ENCODE measurements around the gene AIMP1.

AIMP1 gene

DNA sequence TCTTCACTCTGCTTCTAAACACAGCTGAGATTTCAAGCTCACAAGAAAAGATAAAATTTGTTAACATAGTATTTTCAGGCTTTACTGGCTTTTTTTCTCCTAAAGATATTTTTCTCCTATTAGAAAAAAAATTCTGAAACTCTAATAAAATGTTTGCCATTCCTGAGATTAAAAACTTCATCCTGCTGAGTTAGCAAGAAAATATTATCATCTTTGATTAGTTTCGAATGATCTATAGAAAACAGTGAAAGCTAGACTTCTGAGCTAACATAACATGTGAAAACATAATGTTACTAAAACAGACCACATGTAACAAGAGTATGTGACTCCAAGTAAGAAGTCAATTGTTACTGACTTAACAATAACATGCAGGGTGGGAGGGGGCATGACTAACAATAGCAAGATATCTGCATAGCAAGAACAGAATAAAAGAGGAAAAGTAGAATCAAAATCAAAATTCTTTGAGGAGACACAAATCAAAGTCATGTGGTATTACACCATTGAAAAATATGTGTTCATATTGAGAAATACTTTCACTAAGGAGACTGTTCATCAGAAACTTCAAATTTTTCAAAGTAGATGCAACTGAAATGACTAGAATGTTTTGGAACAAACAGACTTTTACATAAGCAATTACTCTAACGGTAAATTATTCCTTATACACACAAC is 14.8 kb upstream of the AIMP1 start:
- intact Hi-C loops (cut with micrococcal nuclease), result no loop called here
- Mint-ChIP-seq H3K27ac (no peak overlapping the region), H3K4me1 (ENCODE audit: low read depth) (peaks cover 5% of the 10 kb centered on the region), H3K9me3 (peaks cover 9% of the 10 kb centered on the region), H3K4me3 (no peak overlapping the region), H3K36me3 (ENCODE audit: low read depth) (peaks cover 66% of the 10 kb centered on the region), H3K27me3 (no peaks in the 10 kb centered on the region)

DNA sequence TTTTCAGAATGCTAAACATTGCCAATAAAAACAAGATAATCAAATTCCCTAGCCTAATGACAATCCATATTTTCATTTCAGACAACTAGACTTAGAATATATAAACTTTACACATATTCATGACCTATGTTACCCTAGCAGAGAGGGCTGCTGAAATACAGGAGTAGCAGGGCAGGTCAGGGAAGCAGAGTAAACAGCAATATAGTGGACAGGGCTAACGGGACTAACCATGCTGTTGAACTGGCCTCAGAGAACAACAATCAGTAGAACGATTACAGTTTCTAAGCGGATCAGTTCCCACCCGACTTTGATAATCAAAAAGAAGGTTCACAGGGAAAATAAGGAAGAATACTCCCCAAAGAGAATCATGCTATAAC is 14.3 kb upstream of the AIMP1 start:
- peaks cover 5% of the 10 kb centered on the region for H3K4me1 Mint-ChIP-seq (ENCODE audit: low read depth)
- intact Hi-C loops (cut with micrococcal nuclease), result no loop called here
- H3K9me3 Mint-ChIP-seq, result peaks cover 9% of the 10 kb centered on the region
- no peaks in the 10 kb centered on the region for H3K27me3 Mint-ChIP-seq
- peaks cover 66% of the 10 kb centered on the region for H3K36me3 Mint-ChIP-seq (ENCODE audit: low read depth)
- no peak overlapping the region for H3K4me3 Mint-ChIP-seq
- H3K27ac Mint-ChIP-seq, result no peak overlapping the region

DNA sequence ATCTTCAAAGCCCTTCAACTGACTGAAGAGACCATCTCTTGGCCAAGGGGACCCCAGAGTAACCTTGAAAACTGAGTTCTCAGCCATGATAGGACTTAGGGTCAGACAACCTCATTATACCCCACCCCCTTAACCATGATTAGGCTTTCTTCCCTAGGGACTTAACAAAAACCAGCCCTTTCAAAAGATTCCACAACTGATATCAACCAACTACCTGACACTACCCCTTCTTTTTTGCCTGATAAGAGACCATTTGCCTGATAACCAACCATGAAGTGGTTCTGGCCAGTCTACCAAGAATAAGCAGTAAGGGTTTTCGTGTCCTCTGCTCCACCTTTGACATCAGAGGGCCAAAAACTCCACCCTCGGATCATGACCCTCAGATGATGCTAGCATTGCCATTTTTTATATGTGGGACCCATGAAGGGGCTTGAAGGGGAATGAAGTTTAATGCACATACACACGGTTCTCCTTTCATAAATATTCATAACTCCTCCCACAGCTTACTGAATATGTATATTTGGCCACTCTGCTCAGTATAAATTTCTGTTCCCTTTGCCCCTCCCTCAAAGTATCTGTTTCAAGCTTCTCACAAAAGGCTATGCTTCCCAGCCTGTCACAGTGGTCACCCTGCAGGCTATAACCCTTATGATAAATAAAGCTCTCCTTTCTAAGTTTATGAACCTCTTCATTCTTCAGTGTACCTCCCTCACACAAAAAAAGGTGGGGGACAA is 12.6 kb upstream of the AIMP1 start:
- H3K4me3 Mint-ChIP-seq, result no peak overlapping the region
- intact Hi-C loops (cut with micrococcal nuclease), result no loop called here
- H3K27ac Mint-ChIP-seq, result no peak overlapping the region
- H3K4me1 Mint-ChIP-seq (ENCODE audit: low read depth), result peaks cover 5% of the 10 kb centered on the region
- peaks cover 9% of the 10 kb centered on the region for H3K9me3 Mint-ChIP-seq
- peaks cover 62% of the 10 kb centered on the region for H3K36me3 Mint-ChIP-seq (ENCODE audit: low read depth)
- H3K27me3 Mint-ChIP-seq, result no peaks in the 10 kb centered on the region

DNA sequence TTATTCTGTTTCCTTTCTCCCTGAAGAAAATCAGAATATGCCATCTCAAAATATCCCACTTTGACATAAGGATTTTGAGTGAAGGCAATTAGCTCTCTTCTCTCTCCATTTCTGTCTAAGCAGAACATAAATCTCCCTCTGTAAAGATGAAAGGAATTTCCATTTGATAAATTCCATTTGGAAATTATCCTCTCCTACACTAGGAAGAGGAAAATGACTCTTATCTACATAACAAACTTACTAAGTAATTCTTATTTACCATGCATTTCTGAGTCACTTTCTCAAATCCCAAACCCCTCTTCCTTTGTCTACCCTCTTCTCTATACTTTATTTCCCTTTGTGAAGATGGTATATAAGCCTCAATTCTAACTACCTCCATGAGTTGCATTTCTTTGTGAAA is 11.7 kb upstream of the AIMP1 start:
- Mint-ChIP-seq H3K36me3 (ENCODE audit: low read depth) (peaks cover 61% of the 10 kb centered on the region), H3K4me3 (no peak overlapping the region), H3K27ac (no peak overlapping the region), H3K27me3 (no peaks in the 10 kb centered on the region), H3K9me3 (peaks cover 9% of the 10 kb centered on the region), H3K4me1 (ENCODE audit: low read depth) (peaks cover 5% of the 10 kb centered on the region)
- intact Hi-C loops (cut with micrococcal nuclease), result no loop called here

DNA sequence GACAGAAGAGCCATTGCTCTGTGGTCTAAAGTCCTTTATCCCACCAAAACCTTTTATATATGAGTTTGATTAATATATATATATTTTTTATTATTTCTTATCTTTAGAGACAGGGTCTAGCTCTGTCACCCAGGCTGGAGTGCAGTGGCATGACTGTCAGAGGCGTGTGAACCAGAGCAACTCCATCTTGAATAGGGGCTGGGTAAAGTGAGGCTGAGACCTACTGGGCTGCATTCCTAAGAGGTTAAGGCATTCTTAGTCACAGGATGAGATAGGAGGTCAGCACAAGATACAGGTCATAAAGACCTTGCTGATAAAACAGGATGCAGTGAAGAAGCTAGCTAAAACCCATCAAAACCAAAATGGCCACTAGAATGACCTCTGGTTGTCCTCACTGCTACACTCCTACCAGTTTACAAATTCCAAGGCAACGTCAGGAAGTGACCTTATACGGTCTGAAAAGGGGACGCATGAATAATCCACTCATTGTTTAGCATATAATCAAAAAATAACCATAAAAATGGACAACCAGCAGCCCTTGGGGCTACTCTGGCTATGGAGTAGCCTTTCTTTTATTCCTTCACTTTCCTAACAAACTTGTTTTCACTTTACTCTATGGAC is 10.8 kb upstream of the AIMP1 start:
- Mint-ChIP-seq H3K27ac (no peak overlapping the region), H3K4me1 (ENCODE audit: low read depth) (no peaks in the 10 kb centered on the region), H3K4me3 (no peak overlapping the region), H3K36me3 (ENCODE audit: low read depth) (peaks cover 53% of the 10 kb centered on the region), H3K9me3 (peaks cover under 1% of the 10 kb centered on the region), H3K27me3 (no peaks in the 10 kb centered on the region)
- intact Hi-C loops (cut with micrococcal nuclease), result no loop called here

DNA sequence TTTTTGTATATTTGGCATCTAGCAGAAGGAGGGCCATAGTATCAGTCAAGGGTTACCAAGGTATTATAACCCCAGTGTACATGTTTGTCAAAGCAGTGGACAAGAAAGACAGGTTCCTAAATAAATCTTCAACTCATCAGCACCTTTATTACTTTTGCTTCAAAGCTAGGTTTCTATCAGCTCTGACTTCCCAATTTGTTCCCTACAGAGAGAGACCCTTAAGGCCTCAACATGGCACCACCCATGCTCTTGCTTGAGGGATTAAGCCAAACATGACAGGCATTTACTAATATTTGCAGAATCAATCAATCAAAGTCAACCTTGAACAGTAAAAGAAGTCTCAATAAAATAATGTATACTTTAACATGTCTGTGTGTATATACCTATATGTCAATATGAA is 9.8 kb upstream of the AIMP1 start:
- Mint-ChIP-seq H3K4me3 (no peak overlapping the region), H3K4me1 (ENCODE audit: low read depth) (no peaks in the 10 kb centered on the region), H3K9me3 (no peaks in the 10 kb centered on the region), H3K27me3 (no peaks in the 10 kb centered on the region), H3K27ac (no peak overlapping the region), H3K36me3 (ENCODE audit: low read depth) (peaks cover 50% of the 10 kb centered on the region)
- intact Hi-C loops (cut with micrococcal nuclease), result no loop called here

DNA sequence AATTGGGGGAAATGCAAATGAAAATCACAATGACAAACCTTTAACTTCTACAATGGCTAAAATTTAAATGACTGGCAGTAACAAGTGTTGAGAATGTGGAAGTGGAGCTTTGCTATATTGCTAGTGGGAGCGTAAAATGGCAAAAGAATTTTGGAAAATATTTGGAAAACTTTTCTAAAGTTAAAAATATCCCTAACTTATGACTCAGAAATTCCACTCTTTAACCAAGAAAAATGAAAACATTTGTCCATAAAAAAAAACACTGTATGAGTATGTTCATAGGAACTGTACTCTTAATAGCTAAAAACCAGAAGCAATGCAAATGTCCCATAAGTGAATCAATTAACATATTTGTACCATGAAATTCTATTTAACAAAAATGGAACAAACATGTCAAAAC is 4.0 kb upstream of the AIMP1 start:
- intact Hi-C loops (cut with micrococcal nuclease), result no loop called here
- H3K36me3 Mint-ChIP-seq (ENCODE audit: low read depth), result peaks cover 9% of the 10 kb centered on the region

DNA sequence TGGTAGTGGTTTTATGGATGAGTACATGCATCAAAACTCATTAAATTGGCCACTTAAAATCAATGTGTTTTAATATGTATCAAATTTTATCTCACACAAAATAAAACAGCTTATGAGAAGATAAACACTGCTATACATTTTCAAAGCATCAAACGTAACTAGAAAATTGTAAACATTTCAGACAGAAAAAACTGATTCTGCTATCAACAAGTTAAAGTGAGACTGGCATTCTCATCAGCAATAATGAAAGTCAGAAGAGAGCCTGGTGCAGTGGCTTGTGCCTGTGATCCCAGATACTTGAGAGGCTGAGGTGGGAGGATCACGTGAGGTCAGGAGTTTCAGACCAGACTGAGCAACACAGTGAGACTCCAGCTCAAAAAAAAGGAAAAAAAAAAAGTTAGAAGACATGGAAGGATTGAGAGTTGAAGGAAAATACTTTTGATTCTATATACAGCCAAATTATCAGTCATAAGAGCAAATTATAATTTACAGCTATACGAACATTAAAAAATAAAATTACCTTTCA is 3.3 kb upstream of the AIMP1 start:
- intact Hi-C loops (cut with micrococcal nuclease), result no loop called here

More for the DNA sequence above, 4.0 kb upstream of the AIMP1 start:
- no peaks in the 10 kb centered on the region for H3K27me3 Mint-ChIP-seq
- peaks cover 6% of the 10 kb centered on the region for H3K4me1 Mint-ChIP-seq (ENCODE audit: low read depth)
- no peaks in the 10 kb centered on the region for H3K9me3 Mint-ChIP-seq
- no peak overlapping the region for H3K4me3 Mint-ChIP-seq
- no peak overlapping the region for H3K27ac Mint-ChIP-seq

DNA sequence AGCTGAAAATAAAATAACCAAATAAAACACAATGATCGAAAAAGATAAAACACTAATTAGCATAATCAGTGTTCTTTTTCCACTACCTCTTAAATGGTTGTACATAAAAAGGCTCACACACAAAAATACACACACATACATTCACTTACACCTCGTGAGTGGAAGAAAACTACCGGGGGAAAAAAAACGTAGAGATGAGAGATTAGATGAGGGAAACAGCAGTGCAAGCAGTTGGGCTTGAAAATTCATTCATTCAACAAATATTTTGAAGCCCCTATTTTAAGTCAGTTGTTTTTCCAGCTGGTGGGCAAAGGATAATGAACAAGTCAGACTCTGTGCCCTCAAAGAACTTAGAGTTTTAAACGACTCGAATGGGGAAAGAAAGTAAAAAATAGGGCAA is 1.4 kb upstream of the AIMP1 start:
- intact Hi-C loops (cut with micrococcal nuclease), result loop anchor here (5.0 kb wide), 1 partner anchor 608 kb away; the partner anchor contains the start of genes GSTCD and INTS12
- Mint-ChIP-seq H3K36me3 (ENCODE audit: low read depth) (no peaks in the 10 kb centered on the region), H3K27ac (no peak overlapping the region), H3K4me3 (peak overlapping the region; percentile 69), H3K27me3 (no peaks in the 10 kb centered on the region), H3K4me1 (ENCODE audit: low read depth) (peaks cover 16% of the 10 kb centered on the region), H3K9me3 (no peaks in the 10 kb centered on the region)

More for the DNA sequence above, 3.3 kb upstream of the AIMP1 start:
- peaks cover 6% of the 10 kb centered on the region for H3K4me1 Mint-ChIP-seq (ENCODE audit: low read depth)
- no peak overlapping the region for H3K27ac Mint-ChIP-seq
- H3K27me3 Mint-ChIP-seq, result no peaks in the 10 kb centered on the region
- H3K36me3 Mint-ChIP-seq (ENCODE audit: low read depth), result peaks cover 8% of the 10 kb centered on the region
- H3K9me3 Mint-ChIP-seq, result no peaks in the 10 kb centered on the region
- no peak overlapping the region for H3K4me3 Mint-ChIP-seq

DNA sequence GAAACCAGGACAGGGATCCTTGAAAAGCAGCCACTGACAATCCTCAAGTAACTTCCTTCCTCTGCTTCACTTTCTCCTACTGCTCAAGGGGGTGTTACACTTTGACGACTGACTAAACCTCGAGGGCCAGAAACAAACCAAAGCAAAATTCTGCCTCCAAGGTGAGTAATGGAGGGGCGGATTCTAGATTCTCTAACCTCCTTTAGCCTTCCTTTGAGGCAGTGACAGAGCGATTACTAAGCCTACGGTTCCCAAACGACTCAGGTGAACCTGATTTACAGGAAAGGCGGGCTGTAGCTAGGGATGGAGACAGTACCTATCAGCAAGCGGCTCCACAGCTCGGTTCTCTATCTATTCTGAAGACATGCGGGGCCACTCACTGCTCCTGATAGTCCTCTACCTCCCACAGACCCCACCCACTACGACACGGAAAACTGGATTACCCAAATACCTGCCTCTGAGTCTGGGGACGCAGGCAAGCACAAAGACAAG is 828 bp upstream of the AIMP1 start:
- no peaks in the 10 kb centered on the region for H3K27me3 Mint-ChIP-seq
- intact Hi-C loops (cut with micrococcal nuclease), result loop anchor here (5.0 kb wide), 1 partner anchor 608 kb away; the partner anchor contains the start of genes GSTCD and INTS12
- H3K4me1 Mint-ChIP-seq (ENCODE audit: low read depth), result peaks cover 16% of the 10 kb centered on the region
- H3K36me3 Mint-ChIP-seq (ENCODE audit: low read depth), result peaks cover 4% of the 10 kb centered on the region
- H3K27ac Mint-ChIP-seq, result no peak overlapping the region
- H3K4me3 Mint-ChIP-seq, result no peak overlapping the region
- no peaks in the 10 kb centered on the region for H3K9me3 Mint-ChIP-seq

DNA sequence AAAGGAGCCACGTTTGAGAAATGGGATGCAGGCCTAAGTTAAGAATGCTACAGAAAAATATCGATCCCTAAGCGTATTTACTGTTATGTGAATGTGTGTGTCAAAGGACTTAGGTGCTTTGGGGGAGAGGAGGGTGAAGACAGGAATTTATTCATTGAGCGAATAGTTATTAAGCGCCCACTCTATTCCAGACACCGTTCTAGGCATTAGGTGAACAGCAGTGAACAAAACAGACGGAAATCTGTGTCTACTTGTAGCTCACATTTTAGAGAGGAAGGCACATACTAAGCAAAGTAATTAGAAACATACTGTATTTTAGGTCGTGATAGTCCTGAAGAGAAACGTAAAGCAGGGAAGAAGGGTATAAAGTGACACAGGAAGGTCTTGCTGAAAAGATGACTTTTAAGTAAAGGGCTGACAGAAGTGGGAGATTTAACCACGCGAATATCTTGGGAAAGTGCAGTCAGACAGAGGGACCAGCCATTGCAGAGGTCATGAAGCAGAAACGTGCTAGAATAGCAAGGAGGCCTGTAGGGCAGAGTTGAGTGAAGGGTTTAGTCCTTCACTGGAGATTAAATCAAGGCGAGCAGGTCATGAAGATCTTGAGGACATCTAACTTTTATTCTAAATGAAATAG is 541 bp downstream of the AIMP1 start:
- peaks cover 17% of the 10 kb centered on the region for H3K4me1 Mint-ChIP-seq (ENCODE audit: low read depth)
- intact Hi-C loops (cut with micrococcal nuclease), result loop anchor here (5.0 kb wide), 1 partner anchor 610 kb away; the partner anchor contains the start of genes GSTCD and INTS12
- H3K27me3 Mint-ChIP-seq, result no peaks in the 10 kb centered on the region
- peaks cover 18% of the 10 kb centered on the region for H3K36me3 Mint-ChIP-seq (ENCODE audit: low read depth)
- H3K4me3 Mint-ChIP-seq, result no peak overlapping the region
- H3K9me3 Mint-ChIP-seq, result no peaks in the 10 kb centered on the region
- no peak overlapping the region for H3K27ac Mint-ChIP-seq

DNA sequence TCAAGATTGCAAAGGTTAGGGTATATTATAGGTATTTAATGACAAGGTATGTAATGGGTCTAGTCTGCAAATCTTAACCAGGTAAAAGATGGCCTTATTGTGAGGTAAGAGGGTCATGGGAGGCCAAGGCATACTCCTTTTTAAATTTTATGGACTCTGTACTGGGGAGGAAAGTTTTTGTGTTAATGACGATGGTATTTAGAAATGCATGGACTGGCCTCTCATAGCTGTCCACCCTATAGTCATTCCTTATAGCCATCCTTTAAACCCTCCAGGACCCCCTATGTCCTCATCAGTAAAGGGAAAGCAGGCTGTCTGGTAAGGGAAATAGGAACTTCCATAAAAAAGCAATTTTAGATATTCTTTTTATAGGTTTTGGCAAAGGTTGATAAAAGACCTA is 1.5 kb downstream of the AIMP1 start:
- Mint-ChIP-seq H3K9me3 (no peaks in the 10 kb centered on the region), H3K4me1 (ENCODE audit: low read depth) (peaks cover 20% of the 10 kb centered on the region), H3K36me3 (ENCODE audit: low read depth) (peaks cover 22% of the 10 kb centered on the region), H3K27me3 (no peaks in the 10 kb centered on the region), H3K4me3 (no peak overlapping the region), H3K27ac (no peak overlapping the region)
- intact Hi-C loops (cut with micrococcal nuclease), result loop anchor here (5.0 kb wide), 1 partner anchor 611 kb away; the partner anchor contains the start of genes GSTCD and INTS12

DNA sequence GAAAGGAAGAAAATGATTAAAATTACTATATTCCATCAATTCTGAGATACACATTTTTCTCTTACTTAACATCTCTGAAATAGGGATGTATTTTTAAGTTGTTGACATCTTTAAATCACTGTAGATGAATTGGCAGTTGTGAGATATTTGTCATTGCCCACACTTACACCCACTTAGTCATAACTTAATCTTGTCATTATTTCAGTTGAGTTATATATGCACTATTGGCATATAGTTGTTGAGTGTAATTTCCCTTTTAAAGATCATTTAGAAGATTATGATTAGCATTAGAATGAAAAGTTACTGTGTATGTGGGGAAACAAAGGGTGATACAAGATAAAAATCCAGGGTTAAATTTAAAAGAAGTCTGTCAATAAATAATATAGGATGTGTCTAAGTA is 2.2 kb downstream of the AIMP1 start:
- no peaks in the 10 kb centered on the region for H3K9me3 Mint-ChIP-seq
- H3K27me3 Mint-ChIP-seq, result no peaks in the 10 kb centered on the region
- H3K4me1 Mint-ChIP-seq (ENCODE audit: low read depth), result peaks cover 20% of the 10 kb centered on the region
- no peak overlapping the region for H3K27ac Mint-ChIP-seq
- intact Hi-C loops (cut with micrococcal nuclease), result loop anchor here (5.0 kb wide), 1 partner anchor 611 kb away; the partner anchor contains the start of genes GSTCD and INTS12
- H3K36me3 Mint-ChIP-seq (ENCODE audit: low read depth), result peaks cover 22% of the 10 kb centered on the region
- no peak overlapping the region for H3K4me3 Mint-ChIP-seq
